HEK293 (cell line): ENCODE data around the gene HLF.

Experiments
- CTCF ChIA-PET: fragments of 350-600 bp; formaldehyde crosslinking; extraction: SDS; loops from one replicate; lab custom pipeline; 2021; ENCODE audit warnings: antibody characterized with exemption; lab: Yijun Ruan, JAX
- POLR2A ChIA-PET: fragments of 300-600 bp; formaldehyde crosslinking; extraction: SDS; loops from one replicate; lab custom pipeline; 2020; ENCODE audit warnings: antibody characterized with exemption, inconsistent platforms; lab: Yijun Ruan, JAX
- H3K27ac ChIP-seq: fragments of 200-500 bp; sonication (Bioruptor generic); 2 replicates; pipeline ENCODE4 v1.5.1; 2014; ENCODE audit warnings: low read depth, low read length, control low read depth, inconsistent platforms; ENCODE audit errors: extremely low read depth
- H3K36me3 ChIP-seq, 2 experiments: fragments of 200-500 bp in 1 of 2; sonication (Bioruptor generic) in 1 of 2; 1 replicate in 1 of 2; 2 replicates in 1 of 2; pipeline ENCODE4 v1.5.1; 2014 to 2017; ENCODE audit warnings: inconsistent platforms in 2 of 2, low read length in 2 of 2; ENCODE audit not compliant: control insufficient read depth in 2 of 2, insufficient read depth in 1 of 2
- H3K4me1 ChIP-seq: fragments of 200-500 bp; sonication (Bioruptor generic); 2 replicates; pipeline ENCODE4 v1.5.1; 2014; ENCODE audit warnings: mild to moderate bottlenecking, low read length, inconsistent platforms; ENCODE audit not compliant: control insufficient read depth, insufficient read depth
- H3K4me3 ChIP-seq: 2 replicates; pipeline ENCODE4 v1.5.1; 2011; ENCODE audit warnings: low read depth, mild to moderate bottlenecking, control low read depth, low read length, moderate library complexity
- H3K9me3 ChIP-seq: fragments of 200-500 bp; sonication (Bioruptor generic); 2 replicates; pipeline ENCODE4 v1.5.1; 2014; ENCODE audit warnings: low read depth, low read length, inconsistent platforms; ENCODE audit not compliant: control insufficient read depth, insufficient read depth
- EGR2 ChIP-seq: fragments of 450-650 bp; formaldehyde crosslinking; IDR thresholded peaks from 2 replicates; pipeline ENCODE4 v1.5.1; 2016; ENCODE audit warnings: low read depth, missing biosample characterization, missing genetic modification characterization
- GLIS2 ChIP-seq: fragments of 450-650 bp; formaldehyde crosslinking; IDR thresholded peaks from 2 replicates; pipeline ENCODE4 v1.5.1; 2016; ENCODE audit warnings: missing biosample characterization, missing genetic modification characterization
- HOXA7 ChIP-seq: sonication (generic); formaldehyde crosslinking; IDR thresholded peaks from 2 replicates; pipeline ENCODE4 v1.8.1; 2022; ENCODE audit warnings: missing genetic modification reagents, borderline replicate concordance
- RBAK ChIP-seq: fragments of 450-650 bp; formaldehyde crosslinking; IDR thresholded peaks from 2 replicates; pipeline ENCODE4 v1.5.1; 2016; ENCODE audit warnings: missing biosample characterization, missing genetic modification characterization
- ZBTB48 ChIP-seq: fragments of 450-650 bp; formaldehyde crosslinking; IDR thresholded peaks from 2 replicates; pipeline ENCODE4 v1.5.1; 2016; ENCODE audit warnings: missing biosample characterization, missing genetic modification characterization
- ZBTB7A ChIP-seq: fragments of 450-650 bp; formaldehyde crosslinking; IDR thresholded peaks from 2 replicates; pipeline ENCODE4 v1.5.1; 2016; ENCODE audit warnings: low read depth, missing biosample characterization, missing genetic modification characterization
- ZFHX2 ChIP-seq: fragments of 450-650 bp; formaldehyde crosslinking; conservative IDR thresholded peaks from 2 replicates; pipeline ENCODE4 v1.5.1; 2016; ENCODE audit warnings: missing biosample characterization, missing genetic modification characterization
- ZNF274 ChIP-seq, 2 experiments: fragments of 200-500 bp in 1 of 2; fragments of 450-650 bp in 1 of 2; sonication (Bioruptor generic) in 1 of 2; formaldehyde crosslinking in 1 of 2; IDR thresholded peaks; 2 replicates each; pipeline versions ENCODE4 v1.5.1 to v1.6.1; 2014 to 2016; ENCODE audit warnings: borderline replicate concordance in 1 of 2, inconsistent platforms in 1 of 2, low read length in 1 of 2, missing biosample characterization in 1 of 2, missing genetic modification characterization in 1 of 2
- ZNF350 ChIP-seq: fragments of 450-650 bp; formaldehyde crosslinking; IDR thresholded peaks from 2 replicates; pipeline ENCODE4 v1.5.0; 2017; ENCODE audit warnings: missing biosample characterization, mild to moderate bottlenecking, missing genetic modification characterization
- ZNF549 ChIP-seq: fragments of 450-650 bp; IDR thresholded peaks from 2 replicates; pipeline ENCODE4 v1.5.1; 2018; ENCODE audit warnings: missing biosample characterization, missing genetic modification characterization, mild to moderate bottlenecking, inconsistent platforms, moderate library complexity
- TF ChIP-seq, protein P1 (sequence below): fragments of 450-650 bp; formaldehyde crosslinking; IDR thresholded peaks from 2 replicates; pipeline ENCODE4 v1.5.1; 2016; ENCODE audit warnings: missing biosample characterization, missing genetic modification characterization
- TF ChIP-seq, protein P2 (sequence below): fragments of 450-650 bp; formaldehyde crosslinking; IDR thresholded peaks from 2 replicates; pipeline ENCODE4 v1.5.1; 2016; ENCODE audit warnings: missing biosample characterization, missing genetic modification characterization, low read depth
- TF ChIP-seq, protein P3 (sequence below): fragments of 450-650 bp; formaldehyde crosslinking; IDR thresholded peaks from 2 replicates; pipeline ENCODE4 v1.5.1; 2016; ENCODE audit warnings: missing biosample characterization, missing genetic modification characterization
- TF ChIP-seq, protein P4 (sequence below): fragments of 450-650 bp; formaldehyde crosslinking; IDR thresholded peaks from 2 replicates; pipeline ENCODE4 v1.5.1; 2017; ENCODE audit warnings: missing biosample characterization, missing genetic modification characterization

HLF gene

DNA sequence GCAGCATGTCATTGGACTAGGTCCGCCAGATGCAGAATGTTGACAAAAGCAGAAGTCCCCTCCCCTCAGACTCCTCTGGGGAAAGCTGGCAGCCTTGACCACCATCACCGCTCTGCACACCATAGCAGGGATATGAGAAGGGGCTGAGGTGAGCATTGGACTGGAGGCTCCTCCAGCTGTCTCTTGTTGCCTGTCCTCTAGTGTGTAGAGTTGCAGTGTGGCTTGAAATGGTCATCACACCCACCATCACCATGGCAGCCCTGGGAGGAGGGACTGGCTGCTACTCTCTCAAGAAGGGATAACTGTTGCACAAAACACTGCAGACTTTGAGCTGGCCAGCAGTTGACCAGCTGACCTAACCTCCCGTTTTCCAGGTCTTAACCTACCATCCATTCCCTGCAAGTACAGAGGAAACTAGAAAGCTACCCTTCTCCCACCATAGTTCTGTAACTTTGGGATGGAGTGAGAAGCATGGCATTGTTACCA lies 38.3 kb downstream of the HLF start (continued):
- no peak for TF ChIP-seq ZNF549

DNA sequence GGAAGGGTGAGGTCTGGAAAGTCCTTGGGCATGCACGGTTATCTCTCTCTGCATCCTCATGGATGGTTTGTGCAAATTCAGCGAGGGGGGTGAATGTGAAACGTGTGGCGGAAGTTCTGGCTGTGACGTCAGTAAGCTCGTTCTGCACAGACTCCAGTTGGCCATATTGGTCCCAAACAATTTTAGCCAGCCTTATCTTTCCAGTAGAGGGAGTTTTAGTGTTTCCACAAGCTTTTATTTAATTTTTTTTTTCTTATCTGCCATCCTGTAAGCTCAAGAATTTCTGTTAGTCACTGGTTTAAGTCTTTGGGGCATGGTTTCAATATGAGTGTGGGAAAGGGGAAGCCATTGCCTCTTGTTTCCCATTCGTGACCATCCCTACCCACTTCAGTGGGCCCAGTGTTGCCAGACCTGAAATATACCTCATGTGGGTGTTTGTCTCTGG lies 39.0 kb downstream of the HLF start:
- POLR2A ChIA-PET, result interaction anchor here (0.6 kb wide), 1 partner anchor 55 kb away, joined by 3 read pairs; no protein-coding TSS in a partner anchor
- Histone ChIP-seq H3K4me3 (no peak overlapping the region), H3K4me1 (no peaks in the 10 kb centered on the region), H3K36me3 (no peaks in the 10 kb centered on the region), H3K9me3 (no peaks in the 10 kb centered on the region), H3K27ac (no peak overlapping the region)
- CTCF ChIA-PET, result interaction anchor here (0.9 to 2.0 kb wide), 4 partner anchors 12 to 310 kb away, joined by 3 to 8 read pairs (median 6); no protein-coding TSS in a partner anchor
- TF ChIP-seq ZNF274 (IDR thresholded peaks at IDR 0.05; ENCODE audit: low read length), result no peak
- no peak for TF ChIP-seq ZNF274 (tag by site-specific recombination; IDR thresholded peaks at IDR 0.05; ENCODE audit: borderline replicate concordance)
- TF ChIP-seq, protein P1, sequence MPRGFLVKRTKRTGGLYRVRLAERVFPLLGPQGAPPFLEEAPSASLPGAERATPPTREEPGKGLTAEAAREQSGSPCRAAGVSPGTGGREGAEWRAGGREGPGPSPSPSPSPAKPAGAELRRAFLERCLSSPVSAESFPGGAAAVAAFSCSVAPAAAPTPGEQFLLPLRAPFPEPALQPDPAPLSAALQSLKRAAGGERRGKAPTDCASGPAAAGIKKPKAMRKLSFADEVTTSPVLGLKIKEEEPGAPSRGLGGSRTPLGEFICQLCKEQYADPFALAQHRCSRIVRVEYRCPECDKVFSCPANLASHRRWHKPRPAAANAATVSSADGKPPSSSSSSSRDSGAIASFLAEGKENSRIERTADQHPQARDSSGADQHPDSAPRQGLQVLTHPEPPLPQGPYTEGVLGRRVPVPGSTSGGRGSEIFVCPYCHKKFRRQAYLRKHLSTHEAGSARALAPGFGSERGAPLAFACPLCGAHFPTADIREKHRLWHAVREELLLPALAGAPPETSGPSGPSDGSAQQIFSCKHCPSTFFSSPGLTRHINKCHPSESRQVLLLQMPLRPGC (tag by site-specific recombination), result no peak
- no peak for TF ChIP-seq HOXA7 (CRISPR knock-in tag)
- TF ChIP-seq ZBTB48 (tag by site-specific recombination), result no peak
- no peak for TF ChIP-seq ZBTB7A (tag by site-specific recombination)
- no peak for TF ChIP-seq RBAK (tag by site-specific recombination)
- no peak for TF ChIP-seq ZNF350
- TF ChIP-seq, protein P2, sequence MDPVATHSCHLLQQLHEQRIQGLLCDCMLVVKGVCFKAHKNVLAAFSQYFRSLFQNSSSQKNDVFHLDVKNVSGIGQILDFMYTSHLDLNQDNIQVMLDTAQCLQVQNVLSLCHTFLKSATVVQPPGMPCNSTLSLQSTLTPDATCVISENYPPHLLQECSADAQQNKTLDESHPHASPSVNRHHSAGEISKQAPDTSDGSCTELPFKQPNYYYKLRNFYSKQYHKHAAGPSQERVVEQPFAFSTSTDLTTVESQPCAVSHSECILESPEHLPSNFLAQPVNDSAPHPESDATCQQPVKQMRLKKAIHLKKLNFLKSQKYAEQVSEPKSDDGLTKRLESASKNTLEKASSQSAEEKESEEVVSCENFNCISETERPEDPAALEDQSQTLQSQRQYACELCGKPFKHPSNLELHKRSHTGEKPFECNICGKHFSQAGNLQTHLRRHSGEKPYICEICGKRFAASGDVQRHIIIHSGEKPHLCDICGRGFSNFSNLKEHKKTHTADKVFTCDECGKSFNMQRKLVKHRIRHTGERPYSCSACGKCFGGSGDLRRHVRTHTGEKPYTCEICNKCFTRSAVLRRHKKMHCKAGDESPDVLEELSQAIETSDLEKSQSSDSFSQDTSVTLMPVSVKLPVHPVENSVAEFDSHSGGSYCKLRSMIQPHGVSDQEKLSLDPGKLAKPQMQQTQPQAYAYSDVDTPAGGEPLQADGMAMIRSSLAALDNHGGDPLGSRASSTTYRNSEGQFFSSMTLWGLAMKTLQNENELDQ (tag by site-specific recombination), result no peak
- TF ChIP-seq, protein P3, sequence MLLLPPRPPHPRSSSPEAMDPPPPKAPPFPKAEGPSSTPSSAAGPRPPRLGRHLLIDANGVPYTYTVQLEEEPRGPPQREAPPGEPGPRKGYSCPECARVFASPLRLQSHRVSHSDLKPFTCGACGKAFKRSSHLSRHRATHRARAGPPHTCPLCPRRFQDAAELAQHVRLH (tag by site-specific recombination), result no peak
- no peak for TF ChIP-seq GLIS2 (tag by site-specific recombination)

DNA sequence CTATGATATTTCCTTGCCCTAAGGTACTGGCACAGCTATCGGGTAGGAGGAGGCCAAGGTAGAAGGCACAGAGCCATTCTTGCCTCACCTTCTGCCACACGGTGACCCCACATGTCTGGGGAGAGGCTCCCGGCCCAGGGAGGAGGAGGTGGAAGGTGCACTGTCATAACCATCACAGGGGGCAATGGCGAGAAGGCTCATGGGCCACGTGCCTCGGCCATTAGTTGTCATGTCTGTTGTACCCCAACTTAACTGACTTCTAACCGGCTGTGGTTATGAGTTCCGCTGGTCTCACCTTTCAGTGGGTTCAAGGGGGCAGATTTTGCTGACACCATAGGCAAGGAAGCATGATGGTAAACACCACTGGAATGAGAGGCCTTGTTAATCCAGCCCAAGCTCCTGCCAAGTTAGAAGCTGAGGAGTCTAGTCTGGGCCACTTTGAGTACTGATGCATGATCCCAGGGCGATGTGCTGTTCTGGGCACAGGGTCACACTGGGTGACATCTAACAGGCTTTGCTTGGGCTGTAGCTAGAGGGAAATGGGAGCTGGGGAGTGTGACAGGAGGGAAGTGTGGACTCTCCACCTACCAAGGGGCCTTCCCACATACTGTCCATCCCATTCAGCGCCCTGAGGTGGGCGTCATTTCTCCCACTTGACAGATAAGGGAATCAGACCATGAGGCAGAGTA lies 39.6 kb downstream of the HLF start:
- POLR2A ChIA-PET, result no interaction called here
- CTCF ChIA-PET, result interaction anchor here (0.9 to 2.0 kb wide), 6 partner anchors 8 to 311 kb away, joined by 3 to 8 read pairs (median 5); no protein-coding TSS in a partner anchor
- TF ChIP-seq EGR2, result peak; percentile 70
- TF ChIP-seq ZFHX2 (tag by site-specific recombination), result 0 out of 2 replicates have a peak, but pooled peaks have one; percentile 20
- TF ChIP-seq, protein P4, sequence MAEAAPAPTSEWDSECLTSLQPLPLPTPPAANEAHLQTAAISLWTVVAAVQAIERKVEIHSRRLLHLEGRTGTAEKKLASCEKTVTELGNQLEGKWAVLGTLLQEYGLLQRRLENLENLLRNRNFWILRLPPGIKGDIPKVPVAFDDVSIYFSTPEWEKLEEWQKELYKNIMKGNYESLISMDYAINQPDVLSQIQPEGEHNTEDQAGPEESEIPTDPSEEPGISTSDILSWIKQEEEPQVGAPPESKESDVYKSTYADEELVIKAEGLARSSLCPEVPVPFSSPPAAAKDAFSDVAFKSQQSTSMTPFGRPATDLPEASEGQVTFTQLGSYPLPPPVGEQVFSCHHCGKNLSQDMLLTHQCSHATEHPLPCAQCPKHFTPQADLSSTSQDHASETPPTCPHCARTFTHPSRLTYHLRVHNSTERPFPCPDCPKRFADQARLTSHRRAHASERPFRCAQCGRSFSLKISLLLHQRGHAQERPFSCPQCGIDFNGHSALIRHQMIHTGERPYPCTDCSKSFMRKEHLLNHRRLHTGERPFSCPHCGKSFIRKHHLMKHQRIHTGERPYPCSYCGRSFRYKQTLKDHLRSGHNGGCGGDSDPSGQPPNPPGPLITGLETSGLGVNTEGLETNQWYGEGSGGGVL, result no peak
- Histone ChIP-seq H3K4me3 (no peak overlapping the region), H3K27ac (no peak overlapping the region), H3K4me1 (no peaks in the 10 kb centered on the region), H3K36me3 (no peaks in the 10 kb centered on the region), H3K9me3 (no peaks in the 10 kb centered on the region)
